Stimulated activated CD8-positive, alpha-beta memory T cell treated with anti-CD3 and anti-CD28 coated beads, Interleukin-4, amount 100 ng/mL, for 24 hours (primary cell): ENCODE data around the gene PLCL1.

ENCODE experiments used
- DNase-seq: peaks from one replicate; pipeline ENCODE4 v3.0.0-alpha.2; 2020; ENCODE audit warnings: low read depth

The PLCL1 gene

GRCh38 chr2:197954328-197954727 lies 149.9 kb downstream of the PLCL1 start:
- no peak for DNase-seq

- no peak for DNase-seq
Observed at GRCh38 chr2:197958592-197959150, 154.3 kb downstream of the PLCL1 start.

GRCh38 chr2:197959383-197959782 lies 155.0 kb downstream of the PLCL1 start:
- no peak for DNase-seq

- no peak for DNase-seq
Observed at GRCh38 chr2:197960786-197961185, 156.4 kb downstream of the PLCL1 start.

GRCh38 chr2:197964720-197965119 lies 160.3 kb downstream of the PLCL1 start:
- DNase-seq, result no peak

GRCh38 chr2:197965756-197966155 lies 161.4 kb downstream of the PLCL1 start:
- no peak for DNase-seq

GRCh38 chr2:197969391-197969893 lies 165.0 kb downstream of the PLCL1 start:
- no peak for DNase-seq

GRCh38 chr2:197972061-197972460 lies 167.7 kb downstream of the PLCL1 start:
- no peak for DNase-seq

GRCh38 chr2:197972587-197972986 lies 168.2 kb downstream of the PLCL1 start:
- no peak for DNase-seq

- DNase-seq, result no peak
Observed at GRCh38 chr2:197973772-197974171, 169.4 kb downstream of the PLCL1 start.

- no peak for DNase-seq
Observed at GRCh38 chr2:197975931-197976519, 171.6 kb downstream of the PLCL1 start.

- DNase-seq, result no peak
Observed at GRCh38 chr2:197978971-197979370, 174.6 kb downstream of the PLCL1 start.

- DNase-seq, result no peak
Observed at GRCh38 chr2:197982565-197982964, 178.2 kb downstream of the PLCL1 start.

GRCh38 chr2:197985029-197985638 lies 180.7 kb downstream of the PLCL1 start:
- DNase-seq, result no peak

- no peak for DNase-seq
Observed at GRCh38 chr2:197986977-197987376, 182.6 kb downstream of the PLCL1 start.

- DNase-seq, result no peak
Observed at GRCh38 chr2:197990356-197990755, 186.0 kb downstream of the PLCL1 start.

GRCh38 chr2:197992482-197993133 lies 188.2 kb downstream of the PLCL1 start:
- DNase-seq, result no peak

- no peak for DNase-seq
Observed at GRCh38 chr2:197993363-197993762, 189.0 kb downstream of the PLCL1 start.

- DNase-seq, result no peak
Observed at GRCh38 chr2:197993830-197994229, 189.4 kb downstream of the PLCL1 start.

- no peak for DNase-seq
Observed at GRCh38 chr2:197994751-197995150, 190.4 kb downstream of the PLCL1 start.

GRCh38 chr2:197996583-197996982 lies 192.2 kb downstream of the PLCL1 start:
- DNase-seq, result no peak

GRCh38 chr2:197997083-197997541 lies 192.7 kb downstream of the PLCL1 start:
- no peak for DNase-seq

- DNase-seq, result no peak
Observed at GRCh38 chr2:197998702-197999101, 194.3 kb downstream of the PLCL1 start.
